ENCODE data around the gene NUP107.
"Not testable (repeated sequence)": the region's sequence is repeated elsewhere in the genome, so short reads cannot be mapped to it uniquely, and the experiment has no call there.

NUP107 gene

DNA sequence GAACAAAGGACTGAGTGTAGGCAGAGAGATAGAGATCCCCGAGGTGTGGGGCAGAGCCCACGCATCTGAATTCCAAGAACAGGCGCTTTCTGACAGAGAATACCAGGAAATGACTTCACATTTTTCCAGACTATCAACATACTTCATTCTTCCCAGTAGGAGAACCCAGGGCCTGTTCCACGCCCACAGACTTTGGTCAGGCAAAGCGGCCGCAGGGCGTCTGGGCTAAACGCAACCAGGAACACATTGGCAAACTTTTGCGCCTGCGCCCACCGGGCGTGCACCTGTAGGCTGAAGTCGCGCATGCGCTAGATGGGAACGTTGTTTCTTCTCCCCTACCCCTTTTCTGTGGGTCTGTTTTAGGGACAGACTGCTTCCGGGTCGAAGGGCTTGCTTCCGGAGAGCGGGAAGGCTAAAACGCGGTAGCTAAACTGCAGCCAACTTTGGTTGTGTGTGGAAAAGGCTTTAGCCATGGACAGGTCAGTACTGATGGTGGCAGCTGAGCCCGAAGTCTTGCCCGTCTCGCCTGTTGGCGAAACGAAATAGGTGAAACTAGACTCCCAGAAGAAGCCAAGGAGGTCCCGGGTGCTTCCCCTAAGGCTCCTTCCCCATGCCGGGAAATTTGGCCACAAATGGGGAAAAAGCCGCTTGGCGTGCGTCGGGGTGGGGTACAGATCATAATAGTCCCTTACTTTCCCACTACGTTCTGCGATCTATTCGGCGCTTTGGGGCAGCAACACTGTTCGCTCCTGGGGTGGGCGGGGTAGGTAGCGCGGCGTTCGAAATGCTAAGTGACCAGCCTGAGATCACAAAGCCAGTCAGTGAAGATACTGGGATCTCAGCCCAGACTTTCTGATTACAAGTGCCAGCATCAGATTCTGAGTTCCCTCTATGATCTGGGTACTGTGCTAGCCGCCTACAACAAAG is at the start of gene NUP107:
Gene NUP107, plus strand, starts transcription at position 384 of the 927 bp plus-strand sequence. Its CDS starts 88 bp downstream, at position 472.
- DNase-seq (ENCODE audit: low read depth): peak; percentile 96

DNA sequence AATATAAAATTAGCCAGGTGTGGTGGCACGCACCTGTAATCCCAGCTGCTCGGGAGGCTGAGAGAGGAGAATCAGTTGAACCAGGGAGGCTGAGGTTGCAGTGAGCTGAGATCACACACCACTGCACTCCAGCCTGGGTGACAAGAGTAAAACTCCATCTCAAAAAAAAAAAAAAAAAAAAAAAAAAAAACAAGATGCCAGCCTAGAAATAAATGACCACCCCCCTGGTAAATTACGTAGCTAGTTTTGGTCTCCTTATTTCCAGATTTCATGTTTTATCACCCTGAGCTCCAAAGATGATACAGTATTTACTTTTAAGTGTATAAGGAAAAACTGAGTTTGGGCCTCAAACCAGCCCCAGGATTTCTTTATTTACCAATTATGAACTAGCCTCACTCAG is 49.3 kb upstream of the NUP107 start:
- DNase-seq (ENCODE audit: low read depth): not testable (repeated sequence)

DNA sequence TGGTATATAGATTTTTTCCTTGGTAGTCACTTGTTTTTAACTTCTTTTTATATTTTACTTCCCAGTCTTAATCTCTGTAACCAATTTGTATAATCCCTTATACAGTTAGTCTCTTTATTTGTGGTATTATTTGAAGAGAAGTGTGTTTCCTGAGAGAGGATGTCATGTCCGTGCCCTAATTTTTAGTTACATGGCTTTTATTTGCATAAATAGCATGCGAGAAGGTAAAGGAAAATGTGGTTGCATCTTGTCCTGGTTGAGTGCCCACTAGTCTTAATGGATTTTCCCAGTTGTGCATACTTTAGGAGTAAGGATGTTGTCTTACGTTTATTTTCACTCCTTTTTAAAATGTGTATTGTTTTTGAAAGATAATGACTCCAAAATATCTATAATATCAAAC is 48.6 kb upstream of the NUP107 start:
- no peak for DNase-seq (ENCODE audit: low read depth)

DNA sequence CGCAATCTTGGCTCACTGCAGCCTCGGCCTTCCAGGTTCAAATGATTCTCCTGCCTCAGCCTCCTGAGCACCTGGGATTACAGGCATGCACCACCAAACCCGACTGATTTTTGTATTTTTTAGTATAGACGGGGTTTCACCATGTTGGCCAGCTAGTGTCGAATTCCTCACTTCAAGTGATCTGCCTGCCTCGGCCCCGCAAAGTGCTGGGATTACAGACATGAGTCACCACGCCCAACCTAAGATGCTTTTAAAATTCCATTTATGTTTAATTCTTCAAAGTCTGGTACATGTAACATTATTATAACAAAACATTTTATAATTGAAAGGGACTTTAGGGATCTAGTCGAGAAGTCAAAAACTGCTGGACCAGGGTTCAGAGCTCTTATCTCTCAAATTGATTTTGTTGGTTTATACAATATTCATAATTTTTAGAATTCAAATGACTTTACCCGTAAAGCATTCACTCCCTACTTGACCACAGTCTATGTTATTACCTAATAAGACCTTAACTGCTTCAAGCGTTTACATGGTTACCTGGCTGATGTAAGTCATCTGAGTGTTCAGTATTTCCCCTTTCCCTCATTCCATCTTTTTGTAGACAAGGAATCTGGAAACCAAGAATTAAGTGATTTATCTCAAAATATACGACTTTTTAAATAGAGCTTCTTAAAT is 47.9 kb upstream of the NUP107 start:
- no peak for DNase-seq (ENCODE audit: low read depth)

DNA sequence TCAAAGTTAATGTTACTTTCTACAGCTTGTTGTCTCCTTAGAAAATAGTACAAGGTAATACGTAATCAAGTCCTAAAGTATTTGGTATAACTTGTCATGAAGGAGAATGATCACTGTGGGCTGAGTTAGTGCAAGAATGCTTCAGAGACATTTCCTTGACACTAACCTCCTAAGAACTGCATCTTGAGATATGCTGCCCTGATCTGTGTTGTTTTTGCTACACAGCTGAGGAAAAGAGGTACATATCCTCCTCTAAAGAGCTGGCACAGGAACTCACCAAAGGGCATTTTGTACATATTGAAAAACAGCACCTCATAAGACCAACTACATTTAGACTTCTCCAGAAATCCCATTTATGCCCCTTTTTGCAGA is 47.4 kb upstream of the NUP107 start:
- no peak for DNase-seq (ENCODE audit: low read depth)

DNA sequence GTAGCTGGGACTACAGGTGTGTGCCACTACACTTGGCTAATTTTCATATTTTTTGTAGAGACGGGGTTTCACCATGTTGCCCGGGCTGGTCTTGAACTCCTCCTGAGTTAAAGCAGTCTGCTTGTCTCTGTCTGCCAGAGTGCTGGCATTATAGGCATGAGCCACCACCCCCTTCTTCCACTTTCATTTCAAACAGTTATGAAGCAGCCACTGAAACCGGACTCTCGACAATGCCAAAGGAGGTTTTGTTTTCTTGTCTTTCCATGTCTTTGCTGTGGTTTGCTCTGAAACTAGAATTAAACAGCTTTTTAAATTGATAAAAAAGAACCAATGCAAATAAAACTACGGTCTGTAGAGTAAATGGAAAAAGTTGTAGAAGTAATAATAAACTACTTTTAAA is 45.6 kb upstream of the NUP107 start:
- peak; percentile 33 for DNase-seq (ENCODE audit: low read depth)

DNA sequence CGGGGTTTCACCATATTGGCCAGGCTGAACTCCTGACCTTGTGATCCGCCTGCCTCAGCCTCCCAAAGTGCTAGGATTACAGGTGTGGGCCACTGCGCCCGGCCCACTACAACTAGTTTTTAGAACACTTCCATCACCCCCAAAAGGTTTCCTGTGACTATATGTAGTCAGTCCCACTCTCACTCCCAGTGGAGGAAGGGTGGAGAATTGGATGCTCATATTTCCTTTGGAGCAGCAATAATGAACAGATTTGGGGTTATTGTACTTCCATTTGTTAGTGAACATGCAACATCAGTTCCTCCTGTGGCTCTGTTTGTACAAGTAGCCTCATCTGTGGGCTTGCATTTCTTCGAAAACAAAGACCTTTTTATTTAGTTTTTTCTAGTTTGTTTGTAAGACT is 40.3 kb upstream of the NUP107 start:
- no peak for DNase-seq (ENCODE audit: low read depth)

DNA sequence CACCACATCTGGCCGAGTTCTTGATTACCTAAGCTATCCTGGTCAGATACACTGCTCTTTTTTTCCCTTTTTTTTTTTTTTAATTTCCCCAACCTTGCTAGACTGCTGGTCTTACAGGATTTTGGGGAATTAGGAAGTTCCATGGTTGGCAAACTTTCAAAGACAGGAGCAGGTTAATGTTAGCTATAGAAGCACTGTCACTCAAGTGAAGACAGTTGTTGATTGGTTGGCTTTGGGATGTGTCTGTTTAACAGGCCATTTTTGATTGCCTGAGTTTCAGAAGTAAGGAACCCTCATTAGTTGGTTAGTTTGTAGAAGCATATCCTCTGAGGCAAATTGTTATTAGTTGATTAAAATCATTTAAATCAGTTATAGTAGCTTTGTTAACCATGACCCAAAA is 39.3 kb upstream of the NUP107 start:
- DNase-seq (ENCODE audit: low read depth): no peak

DNA sequence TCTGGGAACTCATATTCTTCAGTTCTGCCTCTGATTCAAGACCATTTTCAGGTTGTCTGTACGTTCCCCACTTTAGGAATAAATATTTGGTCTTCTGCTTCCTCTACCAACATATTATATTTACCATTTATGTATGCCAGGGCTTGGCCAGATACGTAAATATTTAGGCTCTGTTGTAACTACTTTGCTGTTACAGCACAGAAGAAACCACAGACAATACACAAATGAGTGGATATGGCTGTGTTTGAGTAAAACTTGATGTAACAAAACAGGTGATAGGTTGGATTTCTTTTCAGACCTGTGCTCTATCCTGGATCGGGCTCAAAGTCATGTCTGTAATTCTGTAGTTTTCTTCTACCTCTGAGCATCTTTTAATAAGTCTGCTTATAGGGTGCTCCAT is 38.6 kb upstream of the NUP107 start:
- no peak for DNase-seq (ENCODE audit: low read depth)

DNA sequence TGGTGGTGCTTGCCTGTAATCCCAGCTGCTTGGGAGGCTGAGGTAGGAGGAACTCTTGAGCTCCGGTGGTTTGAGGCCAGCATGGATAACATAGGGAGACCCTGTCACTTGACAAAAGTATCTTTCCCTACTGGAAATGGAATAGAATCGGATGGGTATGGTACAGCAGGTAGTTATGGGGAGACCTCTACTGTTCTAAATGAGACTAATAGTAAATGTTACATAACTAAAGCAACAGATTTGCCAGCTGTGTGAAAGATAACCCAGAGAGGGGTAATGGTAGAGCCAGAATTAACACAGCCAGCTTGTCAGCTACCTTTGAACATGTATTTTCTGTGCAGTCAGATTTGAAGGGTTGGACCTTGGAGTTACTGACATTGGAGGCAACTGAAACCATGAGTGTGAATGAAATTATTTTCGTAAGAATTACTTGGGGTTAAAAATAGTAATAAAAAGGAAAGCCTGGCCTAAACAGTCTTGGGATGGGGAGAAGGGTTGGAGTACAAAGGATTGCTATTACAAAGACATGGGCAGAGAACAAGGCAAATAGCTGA is 21.7 kb upstream of the NUP107 start:
- no peak for DNase-seq (ENCODE audit: low read depth)

DNA sequence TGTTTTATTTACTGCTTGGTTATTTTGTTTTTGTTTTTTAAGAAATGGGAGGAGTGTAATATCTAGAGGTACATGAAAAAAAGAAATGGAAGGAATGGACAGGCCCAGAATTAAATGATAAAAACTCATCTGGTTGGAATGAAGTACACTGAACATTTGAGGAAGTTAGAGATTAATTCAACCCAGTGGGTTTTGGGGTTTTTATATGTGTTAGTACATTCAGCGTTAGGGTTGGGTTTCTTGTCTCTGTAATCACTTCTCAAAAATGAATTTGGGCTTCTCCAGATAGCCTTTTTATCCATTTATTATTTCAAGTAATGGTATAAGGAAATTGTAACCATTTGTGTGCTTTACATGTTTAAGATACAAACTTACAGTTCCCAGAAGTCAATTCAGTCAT is 19.5 kb upstream of the NUP107 start:
- DNase-seq (ENCODE audit: low read depth): no peak

DNA sequence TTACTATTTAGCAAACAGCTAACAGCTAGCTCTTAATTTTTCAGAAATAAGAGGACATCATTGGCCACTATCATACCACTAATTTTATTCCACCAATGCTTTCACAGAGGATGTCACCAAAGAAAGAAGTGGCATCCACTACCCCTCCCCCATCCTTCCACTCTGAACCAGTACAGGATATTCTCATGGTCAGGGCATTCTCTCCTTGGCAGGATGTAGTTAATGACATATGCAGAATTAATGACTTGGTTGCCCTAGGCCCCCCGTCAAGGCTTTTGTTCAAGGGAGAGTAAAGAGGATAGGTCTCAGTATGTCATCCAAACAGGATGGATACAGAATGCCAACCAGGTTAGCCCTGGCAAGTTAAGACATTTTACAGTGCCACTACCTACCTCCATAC is 18.9 kb upstream of the NUP107 start:
- no peak for DNase-seq (ENCODE audit: low read depth)

DNA sequence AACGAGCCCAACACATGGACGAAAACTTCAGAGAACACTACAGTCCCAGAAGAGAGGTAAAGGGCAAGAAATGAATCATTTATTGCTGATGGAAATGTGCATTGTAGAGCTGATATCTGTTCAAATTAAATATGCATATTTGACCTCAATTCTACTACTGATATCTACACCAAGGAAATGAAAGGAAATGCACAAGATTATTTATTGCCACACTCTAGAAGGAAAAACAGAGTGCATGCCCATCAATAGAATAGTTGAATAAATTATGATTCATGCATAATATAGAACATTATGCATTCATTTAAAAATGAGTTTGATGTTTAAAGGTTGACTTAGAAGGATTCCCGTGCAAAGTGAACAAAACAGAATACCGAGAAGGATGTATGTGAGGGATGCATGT is 15.6 kb upstream of the NUP107 start:
- no peak for DNase-seq (ENCODE audit: low read depth)

DNA sequence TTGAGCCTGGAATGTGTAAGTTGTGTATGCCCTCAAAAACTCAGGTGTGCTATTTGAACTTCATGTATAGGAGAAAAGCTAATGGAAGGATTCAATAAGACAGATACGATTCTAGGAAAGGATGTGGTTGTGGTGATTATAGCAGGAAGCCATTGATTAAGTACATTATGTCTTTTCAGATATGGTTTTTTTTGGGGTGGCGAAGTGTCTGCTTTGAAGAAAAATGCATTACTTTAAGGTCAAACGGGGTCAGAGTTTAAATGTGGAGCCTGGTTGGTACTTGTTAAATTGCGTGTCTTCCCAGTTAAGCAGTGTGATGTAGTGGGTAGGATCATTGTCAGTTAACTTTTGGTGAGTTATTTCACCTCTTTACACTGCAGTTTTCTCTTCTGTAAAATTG is 13.0 kb upstream of the NUP107 start:
- DNase-seq (ENCODE audit: low read depth): no peak

DNA sequence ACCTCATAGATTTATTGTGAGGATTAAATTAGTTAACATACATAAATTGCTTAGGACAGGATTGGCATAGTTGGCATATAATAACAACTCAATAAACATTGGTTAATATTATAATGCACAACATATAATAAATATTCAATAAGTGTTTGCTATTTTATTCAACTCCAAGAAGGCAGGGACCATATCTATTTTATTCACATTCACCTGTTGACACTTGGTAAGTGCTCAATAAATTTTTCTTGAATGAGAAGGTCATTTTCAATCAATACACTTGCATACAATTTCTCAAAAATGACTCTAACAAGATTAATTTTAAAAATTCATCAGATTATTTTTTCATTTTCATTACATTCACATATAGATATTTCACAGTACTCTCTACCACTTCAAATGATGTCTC is 12.4 kb upstream of the NUP107 start:
- no peak for DNase-seq (ENCODE audit: low read depth)

DNA sequence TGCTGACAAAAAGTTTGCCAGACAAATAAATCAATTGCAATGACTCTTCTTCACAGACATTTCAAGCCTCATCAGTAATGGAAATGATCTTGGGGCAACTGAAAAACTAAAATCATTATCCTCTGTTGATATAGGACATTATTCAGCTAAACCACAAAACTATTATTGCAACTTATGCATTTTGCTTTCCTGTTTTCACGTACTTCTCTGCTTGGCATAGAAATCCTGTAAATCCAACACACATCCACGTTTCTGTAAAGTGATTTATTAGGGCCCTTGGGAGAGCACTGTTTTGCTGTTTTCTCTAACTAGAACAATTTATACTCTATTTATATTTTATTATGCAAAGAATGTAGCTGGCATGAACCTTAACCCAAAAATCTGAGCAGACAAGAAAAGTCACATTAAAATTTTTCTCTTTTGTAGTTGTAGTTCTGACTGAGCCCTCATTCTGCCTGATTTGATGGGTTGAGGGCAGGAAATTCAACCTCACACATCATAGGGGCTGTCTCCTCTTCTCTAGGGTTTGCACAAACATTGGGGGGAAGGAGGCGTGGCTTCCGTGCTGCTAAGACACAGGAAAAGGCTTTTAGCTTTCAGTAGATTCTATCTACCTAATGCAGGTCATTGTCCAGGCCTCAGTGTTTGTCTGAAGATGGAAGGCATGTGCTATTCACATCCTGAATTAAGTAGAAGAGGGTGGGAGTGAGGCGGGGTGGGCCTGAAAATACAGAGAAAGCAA is 11.5 kb upstream of the NUP107 start:
- DNase-seq (ENCODE audit: low read depth): peak; percentile 45

DNA sequence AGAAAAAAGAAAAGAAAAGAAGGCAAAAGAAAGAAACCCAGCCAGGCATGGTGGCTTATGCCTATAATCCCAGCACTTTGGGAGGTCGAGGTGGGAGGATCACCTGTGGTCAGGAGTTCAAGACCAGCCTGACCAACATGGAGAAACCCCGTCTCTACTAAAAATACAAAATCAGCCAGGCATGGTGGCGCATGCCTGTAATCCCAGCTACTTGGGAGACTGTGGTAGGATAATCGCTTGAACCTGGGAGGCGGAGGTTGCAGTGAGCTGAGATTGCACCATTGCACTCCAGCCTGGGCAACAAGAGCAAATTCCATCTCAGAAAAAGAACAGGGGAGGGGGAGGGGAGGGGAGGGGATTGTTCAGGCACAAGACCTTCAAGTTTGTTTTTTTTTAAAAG is 9.9 kb upstream of the NUP107 start:
- DNase-seq (ENCODE audit: low read depth): not testable (repeated sequence)

DNA sequence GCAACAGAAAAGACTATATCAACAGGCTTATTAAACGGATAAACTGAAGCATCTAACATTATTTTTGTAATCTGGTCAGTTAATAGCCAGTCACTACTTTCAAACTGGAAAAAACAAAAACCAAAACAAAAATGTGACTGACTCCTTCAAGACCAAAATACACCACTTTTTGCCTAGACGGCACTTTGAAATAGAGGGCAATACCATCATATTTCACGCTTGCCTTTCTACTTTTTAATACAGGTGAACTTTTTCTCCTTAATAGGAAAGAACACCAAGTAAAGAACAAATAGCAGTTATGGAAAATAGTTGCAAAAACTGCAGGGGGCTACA is 550 bp upstream of the NUP107 start:
- DNase-seq (ENCODE audit: low read depth): no peak

DNA sequence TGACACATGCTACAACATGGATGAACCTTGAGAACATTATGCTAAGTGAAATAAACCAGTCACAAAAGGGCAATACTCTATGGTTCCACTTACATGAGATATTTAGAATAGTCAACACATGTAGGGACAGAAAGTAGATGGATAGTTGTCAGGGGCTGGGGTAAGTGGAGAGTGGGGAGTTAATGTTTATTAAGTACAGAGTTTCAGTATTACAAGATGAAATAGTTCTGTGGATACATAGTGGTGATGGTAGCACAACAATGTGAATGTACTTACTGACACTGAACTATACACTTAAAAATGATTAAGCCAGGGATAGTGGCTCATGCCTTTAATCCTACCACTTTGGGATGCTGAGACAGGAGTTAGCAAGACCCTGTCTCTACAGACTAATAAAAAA is 8.7 kb downstream of the NUP107 start:
- no peak for DNase-seq (ENCODE audit: low read depth)

DNA sequence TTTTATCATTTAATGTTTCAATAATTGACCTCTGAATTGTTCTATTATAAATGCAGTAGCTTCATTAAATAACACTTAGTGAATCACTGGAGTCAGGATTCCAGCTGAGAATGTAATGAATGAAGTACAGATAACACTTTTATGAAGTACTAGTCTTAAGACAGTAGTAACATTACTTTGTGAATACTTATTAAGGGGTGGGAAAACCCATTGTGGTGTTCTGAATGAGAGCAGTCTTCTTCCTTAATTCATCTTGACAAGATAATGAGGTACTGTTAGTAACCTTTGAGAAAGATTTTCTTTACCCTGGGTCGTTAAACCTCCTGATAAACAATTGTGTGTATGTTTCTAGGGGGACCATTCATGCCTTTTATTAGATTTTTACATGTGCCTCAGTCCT is 12.7 kb downstream of the NUP107 start:
- no peak for DNase-seq (ENCODE audit: low read depth)

DNA sequence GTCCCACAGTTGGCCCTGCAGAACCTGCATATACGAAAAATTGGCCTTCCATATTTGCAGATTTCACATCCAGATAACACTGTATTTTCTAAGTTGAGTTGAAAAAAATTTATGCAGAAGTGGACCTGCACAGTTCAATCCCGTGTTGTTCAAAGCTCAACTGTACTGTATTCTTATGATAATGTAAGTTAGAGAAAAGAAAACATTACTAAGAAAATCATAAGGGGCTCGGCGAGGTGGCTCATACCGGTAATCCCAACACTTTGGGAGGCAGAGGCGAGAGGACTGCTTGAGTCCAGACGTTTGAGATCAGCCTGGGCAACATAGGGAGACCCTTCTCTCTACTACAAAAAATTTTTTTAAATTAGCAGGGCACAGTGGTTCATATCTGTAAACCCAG is 41.0 kb downstream of the NUP107 start:
- no peak for DNase-seq (ENCODE audit: low read depth)

DNA sequence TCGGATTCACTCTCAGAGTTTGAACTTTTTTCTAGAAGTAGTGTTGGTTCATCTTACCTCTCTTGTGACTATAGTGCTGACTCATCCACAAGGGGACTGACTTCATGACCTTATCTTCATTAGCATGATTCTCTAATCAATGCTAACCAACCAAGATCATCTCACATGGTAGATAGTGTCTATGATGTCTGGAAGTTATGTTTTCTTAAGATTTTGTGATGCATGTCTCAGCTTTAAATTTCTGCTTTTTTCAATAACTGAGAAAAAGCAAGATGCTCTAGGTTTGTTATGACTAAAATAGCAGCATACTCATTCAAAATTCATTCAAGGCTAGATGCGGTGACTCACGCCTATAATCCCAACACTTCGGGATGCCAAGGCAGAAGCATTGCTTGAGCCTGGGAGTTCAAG is 46.9 kb downstream of the NUP107 start:
- DNase-seq (ENCODE audit: low read depth): no peak

DNA sequence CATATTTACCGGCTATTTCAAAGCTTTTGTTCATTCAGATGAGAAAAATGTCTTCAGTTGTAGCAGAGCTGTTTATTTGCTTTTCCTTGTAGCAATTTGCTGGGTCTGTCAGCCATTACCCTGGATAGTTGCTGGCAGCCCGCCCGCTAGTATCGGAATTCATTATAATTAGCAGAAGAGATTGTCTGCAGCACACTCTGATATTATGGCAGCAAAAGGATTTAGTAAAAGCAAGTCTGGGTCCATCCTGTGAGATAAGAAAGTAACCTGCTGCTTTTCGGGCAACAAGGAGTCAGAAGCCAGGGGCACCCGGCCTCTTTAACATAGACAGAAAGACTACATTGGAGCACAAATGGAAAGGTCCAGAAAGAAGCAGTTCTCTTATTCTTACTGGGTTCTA is 53.1 kb downstream of the NUP107 start:
- no peak for DNase-seq (ENCODE audit: low read depth)
